Heart right ventricle (tissue), 16 donors: Measurements from ENCODE around the gene PRTFDC1. TPM values are rescaled to one million over a fixed set of nuclear protein-coding genes. Genes with fewer than 3 reads are reported as not detected.

Experiments
- ATAC-seq, 8 donors: fragments of 200-7000 bp; cut with Tn5 transposase; one replicate each; pipeline ENCODE4 v1.9.1; 2020; ENCODE audit warnings: mild to moderate bottlenecking in 8 of 8, moderate library complexity in 8 of 8, moderate number of reproducible peaks in 1 of 8
- DNase-seq, 2 donors: peaks; one replicate each; pipeline ENCODE4 v3.0.0-alpha.2; 2020
- H3K27ac ChIP-seq, 10 donors: fragments of 200-600 bp; sonication (generic) in 2 of 10; one replicate each; pipeline versions ENCODE4 v1.5.0 to v1.8.0; 2020 to 2022; ENCODE audit warnings: mild to moderate bottlenecking in 3 of 10
- H3K27me3 ChIP-seq, 7 donors: fragments of 200-600 bp; one replicate each; pipeline ENCODE4 v1.8.0; 2021 to 2022; ENCODE audit warnings: mild to moderate bottlenecking in 2 of 7
- H3K36me3 ChIP-seq, 9 donors: fragments of 200-600 bp; sonication (generic) in 1 of 9; one replicate each; pipeline versions ENCODE4 v1.5.0 to v1.8.0; 2020 to 2022; ENCODE audit warnings: mild to moderate bottlenecking in 2 of 9
- H3K4me1 ChIP-seq, 9 donors: fragments of 200-600 bp; sonication (generic) in 1 of 9; one replicate each; pipeline versions ENCODE4 v1.5.0 to v1.8.0; 2020 to 2022; ENCODE audit warnings: mild to moderate bottlenecking in 4 of 9
- H3K4me3 ChIP-seq, 10 donors: fragments of 200-600 bp; sonication (generic) in 2 of 10; one replicate each; pipeline versions ENCODE4 v1.5.0 to v1.8.0; 2020 to 2022; ENCODE audit warnings: mild to moderate bottlenecking in 7 of 10, moderate library complexity in 2 of 10
- H3K9me3 ChIP-seq, 11 donors: fragments of 200-600 bp in 10 of 11; sonication (generic) in 2 of 11; one replicate each; pipeline versions ENCODE4 v1.5.0 to v1.8.0; 2013 to 2022; ENCODE audit warnings: mild to moderate bottlenecking in 2 of 11, control low read depth in 1 of 11, moderate library complexity in 1 of 11
- CTCF ChIP-seq, 9 donors: fragments of 200-600 bp; sonication (generic) in 2 of 9; IDR thresholded peaks; one replicate each; pipeline versions ENCODE4 v1.5.0 to v1.8.0; 2021 to 2022; ENCODE audit warnings: antibody characterized with exemption in 9 of 9, mild to moderate bottlenecking in 5 of 9, moderate library complexity in 1 of 9
- WGBS, 2 donors: extraction: QIAGEN DNeasy Blood & Tissue Kit; methylation state at CpG; one replicate each; pipeline ENCODE4 v1.1.7; 2013; ENCODE audit warnings: inconsistent platforms in 1 of 2; 5-methylcytosine and 5-hydroxymethylcytosine counted together
- intact Hi-C, 10 donors: fragments of 100-400 bp; cut with DNase I; formaldehyde crosslinking; loops; one replicate each; pipeline versions ENCODE4 v1.11.1 to v1.14.2; 2022
- polyA plus RNA-seq, 2 donors: library from polyadenylated mRNA; stranded (reverse); fragments of 200-250 nt; gene quantifications; one replicate each; pipeline ENCODE4 v1.2.3, GENCODE V29; 2013
- total RNA-seq, 10 donors: library from RNA; stranded (reverse); fragmentation: NEBNext Ultra II Directional in 3 of 10; extraction: Animal tissue kit (Norgen Biotek cat#: 25700) in 3 of 10; gene quantifications; one replicate each; pipeline versions ENCODE4 v1.2.1 to v1.2.4, GENCODE V29; 2021 to 2023
- donor health status: Arrhythmogenic right ventricular cardiomyopathy.
- donor health status: ischemic (EF 13 %, LVEDD 7.1; RV severe dilation, severe dysfunction).
- donor health status: healthy with polysubstance abuse.
- donor health status: DM: no; HTN: yes; CAD: no.
- donor health status: DM: no; HTN: no; CAD: no.
- donor health status: ischemic (EF 25% LVEDD 6.9; RV normal size, moderate dysfunction).
- donor health status: ischemic (EF 25% LVEDD 5.7; RV mildly dilated, moderate dysfunction).
- donor health status: healthy.
- donor health status: DM: yes; HTN: yes; CAD: no.
- donor health status: Ischemic cardiomyopathy.
- donor health status: ischemic (EF 35%, LVEDD 5.7; RV mildly dilated, moderate dysfunction).
- donor health status: nonischemic (EF 11% LVEDD 7.7; RV severe dilation, severe dysfunction).
- donor health status: DM: yes; HTN: yes; CAD: no.
- donor health status: PGD.
- donor health status: ischemic (EF 29% LVEDD 5.4; RV normal size, mild dysfunction).
- donor health status: nonischemic (EF 23%, LVEDD 6.1; RV moderate dilation, normal function).

Gene PRTFDC1
- total and polyA plus RNA-seq, 12 donors, result 2.5 to 11.4 (median 5.0) TPM

GRCh38 chr10:24981161-24981710 lies 28.8 kb upstream of the PRTFDC1 start:
- H3K27ac ChIP-seq, result peak overlapping the region in 5 of 10 donors; percentile 14 to 69 (median 45)
- TF ChIP-seq CTCF (IDR thresholded peaks at IDR 0.05), result no peak
- DNase-seq, result no peak
- H3K27me3 ChIP-seq, result no peaks in the 10 kb centered on the region
- peaks cover 0 to 4% (median 0%) of the 10 kb centered on the region in 11 donors for H3K9me3 ChIP-seq
- peaks cover 0 to 38% (median 15%) of the 10 kb centered on the region in 9 donors for H3K4me1 ChIP-seq
- 72 to 75% methylated on average over 5 of the region's 5 CpGs for WGBS, 2 donors
- no peaks in the 10 kb centered on the region for H3K36me3 ChIP-seq
- ATAC-seq, result peak in 6 of 8 donors; percentile 65 to 96 (median 85)
- H3K4me3 ChIP-seq, result no peak overlapping the region
- intact Hi-C loops, result loop anchor here in 7 of 10 donors (5.0 to 10.0 kb wide), 4 partner anchors 256 to 349 kb away; partner anchors contain the start of gene ARHGAP21 (in 4 of the 7)

GRCh38 chr10:24979685-24980084 lies 27.3 kb upstream of the PRTFDC1 start:
- TF ChIP-seq CTCF (IDR thresholded peaks at IDR 0.05), result no peak
- Histone ChIP-seq H3K27me3 (no peaks in the 10 kb centered on the region), H3K4me3 (no peak overlapping the region), H3K4me1 (peaks cover 0 to 37% (median 9%) of the 10 kb centered on the region in 9 donors), H3K9me3 (peaks cover 0 to 4% (median 0%) of the 10 kb centered on the region in 11 donors), H3K27ac (peak overlapping the region in 5 of 10 donors; percentile 8 to 69 (median 42)), H3K36me3 (no peaks in the 10 kb centered on the region)
- ATAC-seq (no peak), DNase-seq (no peak)
- 96 to 98% methylated on average over 4 of the region's 4 CpGs for WGBS, 2 donors
- intact Hi-C loops, result loop anchor here in 7 of 10 donors (5.0 to 10.0 kb wide), 5 partner anchors 255 to 347 kb away; partner anchors contain the start of gene ARHGAP21 (in 5 of the 7)

- no peaks in the 10 kb centered on the region for H3K27me3 ChIP-seq
Measured at GRCh38 chr10:24974976-24975375, 22.6 kb upstream of the PRTFDC1 start.

GRCh38 chr10:24973163-24973562 lies 20.8 kb upstream of the PRTFDC1 start:
- no peaks in the 10 kb centered on the region for H3K27me3 ChIP-seq
- no peak for TF ChIP-seq CTCF (IDR thresholded peaks at IDR 0.05)
- no peak overlapping the region for H3K4me3 ChIP-seq
- no peaks in the 10 kb centered on the region for H3K9me3 ChIP-seq
- 81 to 82% methylated on average over 5 of the region's 5 CpGs for WGBS, 2 donors
- intact Hi-C loops, result no loop called here
- no peaks in the 10 kb centered on the region for H3K36me3 ChIP-seq
- peaks cover 0 to 32% (median 0%) of the 10 kb centered on the region in 9 donors for H3K4me1 ChIP-seq
- no peak overlapping the region for H3K27ac ChIP-seq
- no peak for ATAC-seq
- DNase-seq, result no peak

More at GRCh38 chr10:24974976-24975375, 22.6 kb upstream of the PRTFDC1 start:
- WGBS, 2 donors, result 26 to 29% methylated on average over 2 of the region's 2 CpGs
- ATAC-seq (peak; percentile 80 to 92 (median 86)), DNase-seq (peak; percentile 38 to 48)
- no peak overlapping the region for H3K4me3 ChIP-seq
- peaks cover 0 to 39% (median 0%) of the 10 kb centered on the region in 9 donors for H3K4me1 ChIP-seq
- peak overlapping the region in 9 of 10 donors; percentile 38 to 74 (median 53) for H3K27ac ChIP-seq
- no peaks in the 10 kb centered on the region for H3K36me3 ChIP-seq
- H3K9me3 ChIP-seq, result no peaks in the 10 kb centered on the region
- intact Hi-C loops, result loop anchor here in 1 of 10 donors (5.0 kb wide), 1 partner anchor 253 kb away; the partner anchor contains the start of gene ARHGAP21
- TF ChIP-seq CTCF (IDR thresholded peaks at IDR 0.05), result peak in 6 of 9 donors; percentile 5 to 20 (median 16)
